HG02852 (cell line): ENCODE measurements around the gene CELSR3.

ENCODE experiments used
- ATAC-seq: cut with Tn5 transposase; IDR thresholded peaks from one replicate; pipeline ENCODE4 v1.9.1; 2021; ENCODE audit warnings: mild to moderate bottlenecking, moderate library complexity; ENCODE audit not compliant: unreplicated experiment

CELSR3 gene

DNA sequence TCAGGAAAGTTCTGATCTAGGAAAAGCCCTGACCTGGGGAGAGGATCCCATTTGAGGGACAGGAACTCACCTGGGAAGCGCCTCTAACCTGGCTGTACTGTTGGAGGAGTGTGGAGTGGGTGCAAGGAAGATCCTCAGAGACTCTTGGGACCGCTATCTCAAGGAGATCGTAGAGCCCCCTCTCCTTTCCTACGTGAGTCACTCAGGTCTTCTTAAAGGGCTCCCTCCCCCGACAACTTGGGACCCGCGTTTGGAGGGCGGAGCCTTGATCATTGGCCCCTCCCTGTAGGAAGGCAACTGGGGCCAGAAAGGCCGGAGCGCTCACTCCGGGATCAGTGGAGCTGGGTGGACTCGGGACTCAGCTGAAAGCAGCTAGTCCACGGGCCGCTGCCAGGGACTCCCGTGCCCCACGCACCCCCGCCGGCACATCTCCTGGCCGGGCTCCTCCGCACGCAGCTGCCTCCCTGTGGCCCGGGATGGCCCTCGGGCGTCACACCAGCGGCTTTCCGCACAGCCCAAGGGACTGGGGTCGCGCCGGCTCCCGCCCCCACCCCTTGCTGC, 27.9 kb downstream of the CELSR3 start:
- ATAC-seq = peak; percentile 18

DNA sequence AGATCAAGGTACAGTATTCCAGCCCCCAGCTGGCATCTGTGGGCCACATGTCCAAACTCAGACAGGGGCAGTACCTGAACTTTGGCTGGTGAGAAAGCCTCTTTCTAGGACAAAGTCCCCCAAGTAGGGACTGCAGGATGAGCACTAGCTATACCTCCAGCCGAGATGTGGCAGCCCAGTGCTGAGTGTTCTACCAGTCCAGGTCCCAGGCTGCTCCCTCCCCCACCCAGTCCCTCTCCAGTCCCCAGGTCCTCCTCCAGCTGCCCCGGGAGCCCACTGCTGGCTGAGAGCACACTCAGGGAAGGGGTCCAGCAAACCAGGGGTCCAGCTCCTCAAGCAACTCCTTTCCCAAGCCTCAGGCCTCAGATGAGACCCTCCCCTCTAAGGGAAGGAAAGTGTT, 28.9 kb downstream of the CELSR3 start:
- no peak for ATAC-seq

DNA sequence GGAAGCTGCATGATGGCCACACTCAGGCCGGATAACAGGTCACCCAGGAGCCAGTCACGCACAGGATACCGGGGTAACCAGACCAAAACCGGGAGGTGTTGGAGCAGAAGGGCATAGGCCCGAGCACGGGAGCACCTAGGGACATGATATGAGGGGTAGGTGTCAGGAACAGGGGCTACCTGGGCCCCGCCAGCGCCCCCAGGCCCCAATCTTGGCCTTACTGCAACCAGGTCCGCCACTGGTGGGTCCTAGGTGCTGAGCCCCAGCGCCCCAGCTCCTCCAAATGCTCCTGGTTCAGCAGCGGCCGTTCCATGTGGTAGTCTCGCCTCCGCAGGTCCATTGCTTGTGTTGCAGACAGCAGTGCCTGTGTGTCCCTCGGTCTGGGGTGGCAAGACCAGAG, 29.4 kb downstream of the CELSR3 start:
- no peak for ATAC-seq

DNA sequence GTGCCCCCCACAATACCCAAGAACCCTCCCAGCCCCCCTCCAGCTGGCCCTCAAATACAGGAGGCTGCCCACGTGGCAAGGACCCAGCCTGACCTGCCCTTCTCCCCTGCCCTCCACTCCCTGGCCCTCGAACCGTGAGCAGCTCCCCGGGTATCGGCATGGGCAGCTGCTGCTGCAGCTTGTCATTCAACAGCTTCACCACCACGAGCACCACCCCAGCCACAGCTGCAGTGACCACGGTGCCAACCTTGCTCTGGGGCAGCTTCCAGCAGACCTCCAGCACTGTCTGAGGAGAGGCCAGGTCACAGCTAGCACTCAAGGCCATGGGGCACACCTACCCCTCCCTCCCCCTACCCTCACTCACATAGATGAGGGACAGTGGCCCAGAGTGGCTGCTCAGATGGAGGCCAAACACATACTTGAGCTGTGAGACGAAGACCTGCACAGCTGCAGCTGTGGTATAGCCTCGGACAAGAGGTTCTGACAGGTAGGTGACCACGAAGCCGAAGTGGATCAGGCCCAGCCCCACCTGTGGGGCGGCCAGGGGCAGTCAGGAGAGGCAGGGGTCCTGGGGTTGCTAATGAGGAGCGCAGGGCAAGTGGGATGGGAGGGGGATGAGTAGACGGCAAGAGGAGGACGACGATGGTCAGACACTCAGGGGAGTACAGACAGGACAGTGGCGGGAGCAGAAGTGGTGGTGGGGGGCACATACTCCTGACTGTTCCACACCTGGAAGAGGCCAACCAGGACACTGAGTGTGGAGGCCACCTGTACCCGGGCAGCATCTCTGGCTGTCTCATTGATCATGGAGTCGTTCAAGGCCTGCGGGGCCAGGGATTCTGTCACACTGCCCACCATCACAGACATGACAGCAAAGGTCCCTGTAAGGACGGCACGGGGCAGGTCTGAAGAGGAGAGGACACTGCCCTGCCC, 30.9 kb downstream of the CELSR3 start:
- no peak for ATAC-seq

DNA sequence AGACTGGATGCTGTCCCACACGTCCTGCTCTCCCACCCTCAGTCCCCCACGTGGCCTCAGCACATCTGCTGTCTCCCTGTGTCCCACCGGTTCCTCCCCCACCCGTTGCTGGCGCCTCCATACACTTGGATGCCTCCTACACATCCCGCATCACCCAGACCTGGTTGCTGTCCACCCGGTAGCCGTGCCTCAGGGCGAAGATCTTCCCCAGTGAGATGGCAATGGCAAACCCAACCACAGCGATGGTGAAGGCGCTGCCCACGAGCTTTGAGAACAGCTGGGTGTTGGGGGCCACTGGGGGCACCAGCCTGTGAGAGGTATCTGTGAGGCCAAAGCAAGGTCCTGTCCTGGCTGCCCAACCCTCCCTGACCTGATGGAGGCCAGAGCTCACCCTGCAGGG, 31.9 kb downstream of the CELSR3 start:
- ATAC-seq = no peak

DNA sequence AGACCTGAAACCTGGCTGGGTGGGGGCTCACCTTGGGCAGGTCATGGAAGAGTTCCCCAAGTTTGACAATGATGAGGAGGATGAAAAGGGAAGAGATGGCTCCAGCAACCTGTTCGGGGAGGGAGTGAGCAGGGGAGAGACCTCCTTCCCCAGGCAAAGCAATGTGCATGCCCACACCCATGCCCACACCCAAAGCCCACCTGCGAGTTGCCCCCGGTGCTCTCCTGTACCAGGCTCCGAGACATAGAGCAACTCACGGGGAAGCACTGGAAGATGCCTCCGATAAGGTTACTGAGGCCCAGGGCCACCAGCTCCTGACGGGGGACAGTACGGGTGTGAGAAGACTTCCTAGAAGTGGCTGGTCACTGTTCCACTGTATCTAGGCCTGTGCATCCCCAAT, 32.3 kb downstream of the CELSR3 start:
- no peak for ATAC-seq

DNA sequence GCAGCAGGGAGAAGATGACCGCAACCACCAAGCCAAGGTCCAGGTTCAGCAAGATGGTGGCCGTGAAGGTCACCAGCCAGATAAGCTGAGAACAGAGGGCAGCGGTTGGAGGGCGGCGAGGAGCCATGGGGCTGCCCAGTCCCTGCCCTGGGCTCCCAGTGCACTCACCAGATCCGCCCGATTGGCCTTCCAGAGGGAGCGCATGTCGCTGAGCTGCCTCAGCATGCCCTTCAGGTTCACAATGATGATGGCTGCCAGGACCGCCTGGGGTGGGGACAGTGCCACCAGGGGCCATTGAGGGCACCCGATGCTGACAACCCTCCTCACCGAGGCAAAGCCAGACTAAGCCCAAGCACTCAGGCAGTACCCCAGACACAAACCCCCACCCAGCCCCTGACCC, 32.8 kb downstream of the CELSR3 start:
- no peak for ATAC-seq

DNA sequence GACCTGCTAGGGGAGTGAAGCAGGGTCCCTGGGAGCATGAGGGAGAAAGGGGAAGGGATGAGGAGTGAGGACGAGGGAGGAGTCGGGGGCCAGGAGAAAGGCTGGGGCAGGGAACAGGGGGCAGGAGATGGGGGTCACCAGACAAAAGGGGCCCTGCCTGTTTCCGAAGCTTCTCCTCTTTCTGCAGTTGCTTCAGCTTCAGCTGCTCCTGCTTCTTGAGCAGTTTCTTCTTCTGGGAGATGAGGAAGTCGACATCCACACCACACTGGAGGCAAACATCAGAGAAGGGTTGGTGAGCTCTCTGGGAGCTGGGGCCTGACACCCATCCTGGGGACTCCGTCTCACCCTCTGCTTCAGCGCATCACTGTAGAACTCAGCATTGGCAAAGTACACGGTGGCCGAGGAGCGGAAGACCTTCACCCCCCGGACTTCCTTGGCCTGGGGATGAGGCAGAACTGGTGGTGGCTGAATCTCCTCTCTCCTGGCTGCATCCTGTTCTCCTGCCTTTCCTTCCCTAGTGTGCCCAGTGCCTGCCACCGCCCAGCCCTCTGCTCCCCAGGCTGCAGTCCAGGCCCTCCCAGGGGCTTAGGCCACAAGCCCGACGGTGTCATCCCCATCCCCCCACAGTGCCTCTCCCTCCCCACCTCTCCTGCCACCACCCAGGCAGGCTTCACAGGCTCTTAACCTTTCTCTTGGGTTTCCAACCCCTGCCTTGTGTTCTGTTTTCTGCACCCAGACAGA, 34.2 kb downstream of the CELSR3 start:
- no peak for ATAC-seq

DNA sequence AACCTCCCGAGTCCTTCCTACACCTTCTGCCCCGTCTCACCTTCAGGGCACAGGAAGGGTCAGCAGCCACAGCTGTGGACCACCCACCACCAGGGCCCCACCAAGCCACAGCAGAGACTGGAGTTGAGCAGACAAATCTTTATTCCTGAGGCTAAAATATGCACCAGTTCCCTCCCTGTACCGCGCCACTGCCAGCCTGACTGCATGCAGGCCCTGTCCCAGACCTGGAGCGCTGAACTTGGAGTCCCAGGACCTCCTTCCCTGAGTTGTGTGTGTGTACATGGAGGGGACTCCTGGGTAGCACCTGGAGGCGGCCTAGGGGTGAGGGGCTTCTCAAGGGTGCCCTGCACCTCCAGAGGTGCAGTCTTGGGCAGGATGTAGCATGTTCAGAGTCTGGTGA, 37.1 kb downstream of the CELSR3 start:
- ATAC-seq = no peak

DNA sequence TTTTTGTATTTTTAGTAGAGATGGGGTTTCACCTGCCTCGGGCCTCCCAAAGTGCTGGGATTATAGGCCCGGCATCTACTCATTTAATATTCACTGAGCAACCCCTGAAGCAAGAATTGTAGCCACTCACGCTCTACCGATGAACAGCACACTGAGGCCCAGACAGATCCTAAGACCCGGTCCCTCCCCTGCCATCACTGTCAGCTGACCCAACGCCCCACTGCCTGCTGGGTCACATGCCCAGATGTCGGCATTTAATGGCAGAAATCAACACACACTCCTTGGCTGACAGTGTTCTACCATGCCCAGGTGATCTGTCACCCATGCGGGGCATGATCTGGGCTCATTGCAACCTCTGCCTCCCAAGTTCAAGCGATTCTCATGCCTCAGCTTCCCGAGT, 37.9 kb downstream of the CELSR3 start:
- no peak for ATAC-seq

DNA sequence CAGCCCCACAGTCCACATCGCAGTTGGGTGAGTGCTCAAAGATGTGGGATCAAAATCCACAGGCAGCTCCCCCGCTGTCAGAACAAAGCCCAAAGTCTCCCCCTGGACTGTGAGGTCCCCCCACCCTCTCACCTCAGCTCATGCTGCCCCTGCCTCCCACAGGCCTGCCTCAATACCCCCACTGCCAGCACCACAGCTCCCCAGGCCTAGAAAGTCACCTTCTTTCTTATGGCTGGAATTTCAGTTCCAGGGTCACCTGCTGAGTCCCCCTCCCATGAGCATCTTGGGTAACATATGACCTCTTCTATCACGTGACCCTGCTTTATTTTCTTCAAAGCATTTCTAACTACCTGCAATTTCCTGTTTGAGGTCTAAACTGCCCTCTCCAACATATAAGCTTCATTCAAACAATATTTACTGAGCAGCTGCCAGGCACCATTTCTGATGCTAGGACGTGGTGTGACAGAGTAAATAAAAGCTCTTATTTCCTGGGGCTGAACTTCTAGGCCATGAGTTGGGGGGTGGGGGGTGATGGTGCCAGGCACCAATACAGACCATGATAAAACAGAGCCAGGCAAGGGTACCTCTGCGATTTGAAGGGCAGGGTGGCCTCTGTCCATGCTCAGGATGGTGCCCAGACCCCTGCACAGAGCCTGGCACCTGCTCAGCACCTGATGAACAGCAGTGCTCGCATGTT, 38.7 kb downstream of the CELSR3 start:
- ATAC-seq = no peak

DNA sequence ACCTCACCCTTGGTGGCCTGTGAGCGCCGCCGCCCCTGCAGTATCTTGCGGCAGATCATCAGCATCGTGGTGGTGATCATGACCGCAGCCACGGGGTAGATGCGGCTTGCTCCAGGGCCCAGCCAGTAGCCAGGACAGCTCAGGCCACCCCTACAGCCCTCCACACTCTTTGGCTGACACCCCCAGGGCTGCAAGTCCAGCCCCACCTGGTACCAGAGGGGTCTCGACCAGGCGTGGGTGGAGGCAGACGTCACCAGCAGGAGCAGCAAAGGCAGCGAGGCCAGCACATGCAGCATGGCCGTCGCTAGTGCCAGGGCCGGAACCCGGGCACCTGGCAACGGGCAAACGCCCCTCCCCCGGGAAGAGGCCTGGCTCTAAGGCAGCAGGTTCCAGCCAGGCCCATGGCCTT, 41.2 kb downstream of the CELSR3 start, which contains the start of gene TMEM89:
Gene TMEM89, minus strand, starts transcription at position 309 of the 409 bp plus-strand sequence. Its CDS starts 13 bp downstream, at position 296.
- ATAC-seq = no peak

DNA sequence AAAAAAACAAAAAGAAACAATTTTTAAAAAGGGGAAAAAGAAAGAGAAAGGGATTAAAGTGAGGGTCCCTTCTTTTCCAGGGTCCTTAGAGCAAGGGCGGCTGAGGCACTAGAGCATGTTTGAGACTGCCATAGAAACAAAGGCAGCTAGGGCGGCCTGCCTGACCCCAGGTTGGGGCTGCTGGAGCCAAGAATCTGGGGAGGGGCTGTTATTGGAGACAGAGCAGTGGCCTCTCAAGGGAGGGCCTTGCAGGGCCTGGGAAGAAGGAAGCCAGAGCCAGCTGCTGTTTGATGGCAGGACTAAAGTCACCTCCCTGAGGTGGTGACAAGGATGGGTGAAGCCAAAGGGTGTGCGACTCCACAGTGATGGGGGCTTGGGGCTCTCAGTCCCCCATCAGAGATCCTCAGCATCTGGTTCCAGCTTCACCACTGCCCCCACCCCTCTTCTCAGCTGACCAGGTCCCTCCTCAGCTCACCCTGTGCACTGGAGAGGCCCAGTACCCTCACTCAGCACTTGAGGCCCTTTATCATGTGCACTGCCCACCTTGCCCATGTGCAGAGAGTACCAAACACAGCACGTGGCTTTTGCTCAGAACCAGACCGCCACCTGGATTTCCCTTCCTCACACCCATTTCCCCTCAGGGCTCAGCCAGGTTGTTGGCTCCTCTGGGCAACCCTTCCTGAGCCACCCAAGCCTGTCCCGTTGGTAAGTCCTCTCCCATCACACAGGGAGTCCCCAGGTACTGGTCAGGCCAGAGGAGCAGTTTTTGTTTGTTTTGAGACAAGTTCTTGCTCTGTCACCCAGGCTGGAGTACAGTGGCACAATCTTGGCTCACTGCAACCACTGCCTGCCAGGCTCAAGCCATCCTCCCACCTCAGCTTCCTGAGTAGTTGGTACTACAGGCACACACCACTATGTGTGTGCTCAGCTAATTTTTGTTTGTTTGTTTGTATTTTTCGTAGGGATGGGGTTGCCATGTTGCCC, 42.9 kb downstream of the CELSR3 start:
- ATAC-seq = no peak

DNA sequence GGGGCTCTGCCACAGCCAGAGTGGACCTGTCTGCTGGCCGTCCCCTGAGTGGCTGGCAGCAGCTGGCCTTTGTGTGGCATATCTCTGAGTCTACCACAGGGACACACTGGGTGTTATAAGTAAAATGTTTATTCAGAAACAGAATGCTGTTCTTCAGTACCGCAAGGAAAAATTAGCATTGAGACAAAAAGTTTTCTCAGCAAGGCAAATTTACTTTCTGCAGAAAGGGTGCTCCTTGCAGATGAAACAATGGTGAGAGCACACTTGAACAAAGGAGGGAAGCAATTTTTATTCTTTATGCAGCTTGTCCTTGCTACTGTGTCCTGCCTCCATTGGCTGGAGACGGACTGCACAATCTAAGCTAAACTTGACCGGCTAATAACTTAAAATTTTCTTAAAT, 45.1 kb downstream of the CELSR3 start:
- ATAC-seq = no peak

DNA sequence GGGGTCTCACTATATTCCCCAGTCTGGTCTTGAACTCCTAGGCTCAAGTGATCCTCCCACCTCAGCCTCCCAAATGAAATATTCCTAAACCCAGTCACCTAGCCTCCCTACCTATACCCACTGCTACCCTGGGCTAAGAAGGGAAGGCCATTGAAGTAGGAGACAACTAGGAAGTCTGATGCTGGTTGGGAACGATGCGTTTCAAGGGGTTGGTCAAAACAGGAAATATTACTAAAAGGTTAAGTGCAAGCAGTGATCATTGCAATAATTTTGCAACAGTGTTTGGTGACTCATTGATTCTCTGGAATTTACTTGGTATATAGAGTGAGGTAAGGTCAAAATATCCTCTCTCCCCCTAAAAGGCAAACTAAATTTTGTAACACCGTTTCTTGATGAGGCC, 48.6 kb downstream of the CELSR3 start:
- no peak for ATAC-seq

DNA sequence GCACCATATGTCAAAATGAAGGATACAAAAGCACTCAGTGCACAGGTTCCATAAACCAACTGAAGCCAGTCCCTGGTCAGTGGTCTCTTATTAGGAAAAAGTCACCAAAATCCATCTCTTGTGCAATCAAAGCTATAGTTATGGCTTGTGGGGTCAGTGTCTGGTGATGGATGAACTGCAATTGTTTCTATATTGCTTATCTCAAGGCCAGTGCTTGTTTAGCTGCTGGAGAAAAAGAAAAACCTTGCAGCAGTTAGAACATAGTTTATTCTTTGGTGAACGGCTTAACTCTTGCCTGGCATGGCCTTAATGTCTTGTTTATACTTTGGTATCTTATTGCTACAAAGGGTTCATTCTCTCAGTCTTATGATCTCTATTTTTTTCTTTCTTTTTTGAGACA, 50.4 kb downstream of the CELSR3 start:
- no peak for ATAC-seq

DNA sequence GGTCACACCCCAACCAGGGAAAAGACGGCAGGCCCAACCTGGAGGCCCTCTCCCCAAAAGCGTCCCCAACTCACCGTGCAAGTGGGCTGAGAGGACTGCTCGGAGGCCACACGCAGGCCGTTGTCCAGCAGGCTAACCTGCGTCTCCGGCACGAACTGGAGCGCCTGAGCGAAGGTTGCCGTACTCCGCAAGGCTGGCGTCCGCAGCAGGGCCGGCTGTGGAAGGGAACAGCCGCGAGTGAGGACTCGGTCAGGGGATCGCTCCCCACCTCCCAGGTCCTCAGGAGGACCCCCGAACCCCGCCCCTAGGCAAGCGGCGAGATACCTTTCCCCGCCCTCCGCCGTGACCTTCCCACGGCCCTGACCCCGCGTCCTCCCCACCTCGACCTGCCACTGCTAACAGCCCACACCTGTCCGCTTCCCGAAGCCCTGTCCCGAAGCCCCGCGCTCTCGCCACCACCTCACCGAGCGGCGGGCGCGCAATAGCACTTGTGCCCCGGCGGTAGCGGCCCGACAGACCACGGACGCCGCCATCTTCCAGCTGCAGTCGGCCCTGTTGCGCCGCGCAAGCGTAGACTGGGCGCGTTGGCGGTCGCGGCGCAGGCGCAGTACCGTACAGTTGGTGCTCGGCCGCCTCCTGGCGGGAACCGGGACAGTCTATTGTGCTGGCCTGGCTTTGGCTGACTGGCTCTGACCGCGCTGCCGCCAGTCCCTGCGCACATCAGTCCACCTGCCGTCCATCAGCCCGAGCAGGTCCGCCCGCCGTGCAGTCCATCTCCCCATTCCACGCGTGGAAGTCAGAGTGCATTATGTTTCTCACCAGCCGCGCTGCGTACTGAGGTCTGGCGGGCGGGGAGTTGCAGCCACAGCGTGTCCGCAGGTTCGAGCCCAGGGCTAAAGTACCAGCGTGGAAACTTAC, 53.3 kb downstream of the CELSR3 start, which contains the start of gene UQCRC1:
Gene UQCRC1, minus strand, starts transcription at position 559 of the 918 bp plus-strand sequence. Its CDS starts 26 bp downstream, at position 533.
- peak; percentile 96 for ATAC-seq

DNA sequence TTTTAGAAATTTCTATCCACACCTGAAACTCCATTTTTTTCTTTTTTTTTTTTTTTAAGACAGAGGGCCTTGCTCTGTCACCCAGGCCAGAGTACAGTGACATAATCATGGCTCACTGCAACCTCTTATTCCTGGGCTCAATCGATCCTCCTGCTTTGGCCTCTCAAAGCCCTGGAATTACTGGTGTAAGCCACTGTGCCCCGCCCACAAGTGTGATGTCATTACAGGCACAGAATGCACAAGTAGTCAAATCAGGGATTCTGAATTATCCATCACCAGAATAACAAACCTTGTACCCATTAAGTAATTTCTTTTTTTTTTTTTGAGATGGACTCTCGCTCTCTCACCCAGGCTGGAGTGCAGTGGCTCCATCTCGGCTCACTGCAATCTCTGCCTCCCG, 55.2 kb downstream of the CELSR3 start:
- ATAC-seq = no peak

DNA sequence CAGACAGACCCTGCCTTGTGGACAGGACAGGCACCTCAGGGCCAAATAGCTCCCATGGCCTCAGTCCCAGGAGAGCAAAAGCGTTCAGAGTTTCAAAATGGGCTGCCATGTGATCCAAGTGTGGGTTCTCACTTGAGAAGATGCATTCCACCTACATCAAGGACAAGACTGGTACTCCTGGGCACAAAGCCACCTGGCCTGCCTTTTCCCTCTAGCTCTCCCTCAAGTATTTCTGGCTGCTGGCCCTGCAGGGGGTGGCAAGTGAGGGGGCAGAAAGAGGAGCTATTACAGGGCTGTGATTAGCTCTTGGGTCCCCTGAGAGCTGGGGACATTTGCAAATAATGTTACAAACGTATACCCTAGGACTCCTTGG, 61.1 kb downstream of the CELSR3 start:
- ATAC-seq = no peak
